ENCODE results near the gene SLPI.

GRCh38 chr20:45294659-45295058 is 40.3 kb upstream of the SLPI start:
- no peak for TF ChIP-seq ZNF550 (CRISPR knock-in tag; IDR thresholded peaks at IDR 0.05; ENCODE audit: borderline replicate concordance)
- TF ChIP-seq POLR2A (IDR thresholded peaks at IDR 0.05; ENCODE audit: insufficient read depth in 1 of 2, low read depth in 2 of 2, low read length in 2 of 2): no peak
- no peak for TF ChIP-seq ARHGAP35 (CRISPR knock-in tag; IDR thresholded peaks at IDR 0.05; ENCODE audit: borderline replicate concordance)
- no peak for TF ChIP-seq SNAPC5 (CRISPR knock-in tag; IDR thresholded peaks at IDR 0.05; ENCODE audit: borderline replicate concordance)
- no peak for TF ChIP-seq EP300 (IDR thresholded peaks at IDR 0.05; ENCODE audit: low read depth in 2 of 2, low read length in 2 of 2)
- no peak for TF ChIP-seq EP300 (CRISPR knock-in tag; IDR thresholded peaks at IDR 0.05; ENCODE audit: borderline replicate concordance)
- no peak for TF ChIP-seq ZNF264 (CRISPR knock-in tag; IDR thresholded peaks at IDR 0.05)
- no peak for TF ChIP-seq ATF2 (CRISPR knock-in tag; IDR thresholded peaks at IDR 0.05)
- no peak for TF ChIP-seq CREB1 (IDR thresholded peaks at IDR 0.05)
- TF ChIP-seq CREB1 (CRISPR knock-in tag; IDR thresholded peaks at IDR 0.05): no peak
- TF ChIP-seq NFYB (CRISPR knock-in tag; IDR thresholded peaks at IDR 0.05): no peak
- TF ChIP-seq AFF4 (CRISPR knock-in tag; IDR thresholded peaks at IDR 0.05): no peak
- no peak for TF ChIP-seq ZNF253 (CRISPR knock-in tag; IDR thresholded peaks at IDR 0.05; ENCODE audit: borderline replicate concordance)
